Dermis blood vessel endothelial cell (primary cell): ENCODE data around the gene CNOT10. TPM values are rescaled to one million over a fixed set of nuclear protein-coding genes. Genes with fewer than 3 reads are reported as not detected.
"Not testable (repeated sequence)": the region's sequence is repeated elsewhere in the genome, so short reads cannot be mapped to it uniquely, and the experiment has no call there.

Experiments used
- DNase-seq: peaks from one replicate; pipeline ENCODE4 v3.0.0; 2010
- total RNA-seq: library from RNA; depleted of rRNA; stranded (reverse); fragments of >200 nt; gene quantifications from 2 replicates; pipeline ENCODE4 v1.2.3, GENCODE V29; 2014

Gene CNOT10
- total RNA-seq, 1 donor from 2014 or later = 24.0 TPM

DNA sequence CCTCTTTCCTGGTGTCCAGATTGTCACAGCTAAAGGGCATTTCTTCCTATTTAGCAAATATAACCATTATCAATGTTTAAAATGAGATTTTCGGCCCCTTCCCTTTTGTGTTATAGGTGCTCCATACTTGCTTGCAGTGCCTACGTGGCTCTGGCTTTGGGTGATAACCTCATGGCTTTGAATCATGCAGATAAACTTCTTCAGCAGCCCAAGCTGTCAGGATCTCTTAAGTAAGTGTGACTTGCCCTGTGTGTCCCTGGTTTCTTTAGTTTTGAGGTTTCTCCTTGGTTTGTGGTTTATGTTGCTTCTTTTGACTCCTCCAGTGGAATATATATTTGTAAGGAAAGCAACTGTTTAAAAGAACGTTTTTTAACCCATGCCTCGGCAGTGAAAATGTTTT, 74.4 kb downstream of the CNOT10 start:
- DNase-seq = no peak

DNA sequence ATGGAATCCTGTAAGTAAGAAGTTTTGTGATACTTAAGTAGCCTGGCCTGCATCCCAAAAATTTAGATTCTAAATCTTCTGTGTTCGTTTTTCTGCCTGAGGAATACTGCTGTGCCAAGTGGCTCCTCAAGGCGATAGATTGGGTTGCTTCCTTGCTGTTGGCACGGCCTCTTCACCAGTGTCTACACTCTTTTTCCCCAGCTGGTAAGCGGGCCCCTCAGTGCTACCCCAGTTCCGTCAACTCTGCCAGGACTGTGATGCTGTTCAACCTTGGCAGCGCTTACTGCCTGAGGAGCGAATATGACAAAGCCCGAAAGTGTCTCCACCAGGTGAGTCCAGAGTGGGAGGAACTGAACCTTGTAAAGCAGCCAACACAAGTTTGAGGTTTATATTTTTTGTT, 79.5 kb downstream of the CNOT10 start:
- DNase-seq = no peak

DNA sequence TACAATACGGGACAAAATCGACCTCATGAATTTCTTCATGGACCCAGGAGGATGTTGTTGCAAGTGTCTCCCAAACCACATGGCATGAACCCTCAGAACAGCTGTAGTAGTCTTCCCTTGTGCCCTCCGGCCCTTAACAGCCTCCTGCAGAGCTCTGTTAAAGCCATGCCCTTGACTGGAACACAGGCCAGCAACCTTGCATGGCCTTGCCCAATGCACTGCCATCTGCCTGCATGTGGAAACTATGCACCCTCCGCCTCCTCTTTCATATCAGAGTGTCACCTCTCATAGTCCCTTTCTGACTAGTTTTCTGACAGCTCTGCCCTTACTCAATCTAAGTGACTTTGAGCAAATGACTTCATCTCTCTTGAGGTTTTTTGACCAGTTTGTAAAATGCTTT, 93.4 kb downstream of the CNOT10 start:
- DNase-seq = no peak

DNA sequence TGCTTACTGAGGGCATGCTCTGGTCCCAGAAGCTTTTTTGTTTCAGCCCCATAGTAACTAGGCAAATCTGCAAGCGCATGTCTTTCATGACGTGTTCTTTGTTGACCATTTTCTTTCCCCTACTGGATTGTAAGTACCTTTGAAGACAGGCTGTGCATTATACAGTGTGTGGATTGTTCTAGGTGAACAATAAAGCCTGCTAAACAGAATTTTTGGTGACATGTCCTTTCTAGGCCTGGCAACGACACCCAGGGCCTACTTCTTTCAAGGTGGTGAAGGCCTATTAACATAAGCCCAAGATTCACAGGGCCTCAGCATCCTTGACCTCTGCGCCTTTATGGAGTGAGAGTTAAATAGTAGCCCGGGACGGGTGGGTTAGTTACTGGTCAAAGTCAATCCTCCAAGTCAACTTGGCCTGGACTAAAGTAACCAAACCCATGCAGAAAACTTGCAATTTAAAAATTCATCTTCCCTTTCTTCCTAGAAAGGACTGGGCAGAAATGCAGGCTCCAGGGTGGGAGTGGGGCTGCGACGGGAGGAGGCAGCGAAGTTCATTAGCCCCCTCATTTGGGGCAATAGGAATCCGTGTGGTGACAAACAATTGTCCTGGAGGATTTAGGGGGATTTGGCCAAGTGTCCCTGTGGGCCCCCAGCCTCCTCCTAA, 95.2 kb downstream of the CNOT10 start:
- no peak for DNase-seq

DNA sequence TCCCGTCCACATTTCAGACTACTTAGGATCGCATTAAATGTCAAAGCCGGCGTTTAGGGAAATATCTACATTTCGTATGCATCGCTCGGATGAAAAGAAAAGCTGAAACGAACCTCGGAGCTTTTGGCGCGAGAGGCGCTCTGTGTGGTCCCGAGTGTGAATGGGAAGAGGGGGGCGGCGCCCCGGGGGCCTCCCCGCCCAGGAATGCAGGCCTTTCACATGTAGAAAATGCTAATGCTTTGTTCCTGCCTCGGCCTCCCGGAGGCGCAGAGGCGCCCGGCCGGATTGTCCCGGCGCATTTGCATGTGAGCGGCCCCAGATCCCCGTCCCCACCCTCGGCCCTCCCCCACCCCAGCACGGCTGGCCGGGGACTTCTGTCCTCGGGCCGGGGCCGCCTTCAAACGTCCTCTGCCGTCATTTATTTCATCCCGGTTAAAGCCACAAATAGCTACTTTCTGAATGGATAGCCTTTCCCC, 95.8 kb downstream of the CNOT10 start:
- peak; percentile 64 for DNase-seq

DNA sequence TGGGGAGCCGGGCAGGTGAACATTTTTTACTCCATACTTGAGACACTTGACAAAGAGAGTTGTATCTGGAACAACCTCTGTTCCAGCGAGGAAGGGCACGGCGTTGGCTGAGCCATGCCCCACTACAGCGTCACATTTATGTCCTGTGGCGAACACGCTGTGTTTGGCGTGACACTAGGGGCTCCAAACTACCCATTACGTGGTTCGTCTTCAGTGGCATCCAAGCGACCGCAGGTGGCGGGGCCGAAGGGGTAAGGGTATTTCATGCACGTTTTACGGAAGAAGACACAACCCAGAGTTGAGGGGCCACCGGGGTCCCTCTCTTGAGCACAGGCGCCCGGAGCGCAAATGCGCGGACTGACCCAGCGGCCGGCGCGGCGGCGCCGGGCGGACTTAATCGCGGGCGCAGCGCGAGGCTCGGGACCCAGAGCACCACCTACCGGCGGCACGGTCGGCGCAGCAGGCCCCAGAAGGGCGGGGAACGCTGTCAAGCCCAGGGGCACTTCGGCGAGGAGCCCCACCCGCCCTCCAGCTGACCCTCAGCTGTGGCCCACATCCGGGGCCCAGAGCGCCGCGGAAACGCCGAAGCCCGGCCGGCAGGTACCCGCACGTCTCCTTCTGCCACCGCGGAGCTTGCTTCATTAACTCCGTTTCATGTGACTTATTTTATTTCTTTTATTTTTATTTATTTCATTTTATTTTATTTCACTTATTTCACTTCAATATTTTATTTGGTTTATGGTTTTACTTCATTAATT, 96.4 kb downstream of the CNOT10 start:
- DNase-seq = peak; percentile 88

DNA sequence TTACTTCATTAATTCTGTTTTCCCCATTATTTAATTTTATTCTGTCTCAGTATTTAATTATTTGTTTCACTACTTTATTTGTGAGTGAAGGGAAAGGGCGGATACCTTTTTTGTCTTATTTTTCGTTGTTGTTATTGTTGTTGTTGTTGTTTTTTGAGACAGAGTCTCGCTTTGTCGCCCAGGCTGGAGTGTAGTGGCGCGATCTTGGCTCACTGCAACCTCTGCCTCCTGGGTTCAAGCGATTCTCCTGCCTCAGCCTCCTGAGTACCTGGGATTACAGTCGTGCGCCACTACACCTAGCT, 96.9 kb downstream of the CNOT10 start:
- DNase-seq = not testable (repeated sequence)

DNA sequence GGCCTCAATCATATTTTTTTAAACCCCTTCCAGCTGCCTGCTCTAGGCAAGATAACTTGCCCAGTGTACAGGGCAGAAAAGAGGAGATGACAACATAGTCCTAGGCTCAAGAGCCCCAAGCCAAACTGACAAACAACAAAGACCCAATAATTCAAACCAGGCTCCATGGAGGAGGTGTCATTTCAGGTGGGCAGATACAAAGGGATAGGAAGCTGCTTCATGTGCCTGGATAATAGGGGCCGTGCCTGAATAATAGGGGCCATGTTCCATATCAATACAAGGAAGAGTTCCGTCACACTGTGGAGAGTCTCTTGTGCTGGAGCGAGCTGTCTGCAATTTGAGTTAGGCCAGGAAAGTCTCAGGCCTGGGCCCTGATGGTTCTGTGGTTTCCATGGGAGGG, 97.4 kb downstream of the CNOT10 start:
- no peak for DNase-seq

DNA sequence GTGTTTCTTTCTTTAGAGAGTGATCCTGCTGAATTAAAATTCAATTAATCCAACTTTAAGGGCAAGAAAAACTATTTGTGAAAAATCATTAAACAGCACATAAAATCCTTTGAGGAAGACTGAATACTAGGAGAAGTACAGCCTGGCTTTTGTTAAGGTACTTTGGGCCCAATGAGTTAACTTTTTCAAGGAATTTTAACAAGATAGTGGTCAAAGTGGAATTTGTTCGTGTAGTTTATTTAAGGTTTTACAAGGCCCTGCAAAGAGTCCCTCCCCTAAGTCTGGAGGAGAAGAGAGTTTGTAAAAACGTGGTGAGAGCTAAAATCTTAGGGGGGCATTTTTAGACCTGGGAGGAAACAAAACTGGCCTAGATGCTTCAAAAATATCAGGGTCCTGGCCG, 106.8 kb downstream of the CNOT10 start:
- no peak for DNase-seq

DNA sequence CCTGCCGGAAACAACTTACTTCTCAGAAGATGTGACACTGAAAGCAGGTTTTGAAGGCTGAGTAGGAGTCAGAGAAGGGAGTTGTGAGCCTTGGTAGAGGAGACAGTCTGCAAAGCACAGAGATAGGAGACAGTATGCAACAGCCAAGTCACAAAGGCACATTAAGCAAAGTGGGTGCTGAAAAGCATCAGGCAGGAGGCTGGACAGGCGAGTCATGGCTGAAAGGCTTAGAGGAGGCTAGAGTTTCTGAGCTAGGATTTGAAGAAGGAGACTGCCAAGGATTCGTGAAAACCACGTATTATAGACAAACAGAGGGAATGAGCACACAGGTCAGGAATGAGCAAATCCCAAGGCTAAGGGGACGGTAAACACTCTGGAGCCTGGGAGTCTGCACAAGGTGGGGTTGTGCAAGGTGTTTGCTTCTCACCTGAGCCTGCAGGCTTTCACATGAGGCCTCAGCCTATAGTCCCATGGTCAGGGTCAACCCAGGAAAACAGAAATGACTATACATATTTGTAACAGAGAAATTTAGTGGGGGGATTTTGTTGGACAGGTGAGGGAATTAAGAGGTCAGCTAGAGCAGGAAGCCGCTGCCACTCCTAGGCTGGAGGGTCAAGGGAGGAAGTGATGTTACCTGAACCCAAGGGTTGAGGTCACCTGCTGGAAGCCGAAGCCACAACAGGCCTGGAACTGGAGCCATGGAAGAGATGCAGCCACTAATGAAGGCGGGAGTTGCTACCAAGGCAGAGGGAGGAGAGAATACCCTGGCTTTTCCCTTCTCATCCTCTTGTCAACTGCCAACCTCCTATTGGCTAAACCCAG, 109.7 kb downstream of the CNOT10 start:
- DNase-seq = no peak

DNA sequence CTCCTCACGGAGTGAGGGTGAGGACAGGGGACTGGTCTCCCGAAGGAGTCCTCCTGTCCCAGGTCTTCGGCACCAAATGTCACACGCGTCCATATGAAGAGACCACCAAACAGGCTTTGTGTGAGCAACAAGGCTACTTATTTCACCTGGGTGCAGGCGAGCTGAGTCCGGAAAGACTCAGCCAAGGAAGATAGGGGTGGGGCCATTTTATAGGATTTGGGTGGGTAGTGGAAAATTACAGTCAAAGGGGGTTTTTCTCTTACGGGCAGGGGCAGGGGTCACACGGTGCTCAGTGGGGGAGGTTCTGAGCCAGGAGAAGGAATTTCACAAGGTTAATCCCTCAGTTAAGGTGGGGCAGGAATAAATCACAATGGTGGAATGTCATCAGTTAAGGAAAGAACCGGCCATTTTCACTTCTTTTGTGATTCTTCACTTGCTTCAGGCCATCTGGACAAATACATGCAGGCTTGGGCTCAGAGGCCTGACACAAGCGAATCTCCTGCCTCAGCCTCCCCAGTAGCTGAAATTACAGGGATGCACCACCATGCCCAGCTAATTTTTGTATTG, 111.5 kb downstream of the CNOT10 start:
- DNase-seq = not testable (repeated sequence)

DNA sequence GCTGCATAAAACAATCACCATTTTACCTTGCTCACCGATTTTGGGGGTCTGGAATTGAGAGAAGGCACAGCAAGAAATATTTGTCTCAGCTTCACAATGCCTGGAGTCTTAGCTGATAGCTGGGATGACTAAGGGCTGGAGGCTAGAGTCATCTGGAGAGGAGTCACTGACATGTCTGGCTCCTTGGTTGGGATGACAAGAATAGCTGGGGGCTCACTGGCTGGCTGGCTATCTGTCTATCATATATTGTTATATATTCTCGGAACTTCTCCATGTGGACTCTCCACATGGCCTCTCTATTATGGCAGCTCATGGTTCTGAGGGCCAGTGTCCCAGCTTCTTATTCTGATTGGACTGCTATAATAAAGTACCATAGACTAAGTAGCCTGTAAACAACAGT, 112.8 kb downstream of the CNOT10 start:
- DNase-seq = no peak

DNA sequence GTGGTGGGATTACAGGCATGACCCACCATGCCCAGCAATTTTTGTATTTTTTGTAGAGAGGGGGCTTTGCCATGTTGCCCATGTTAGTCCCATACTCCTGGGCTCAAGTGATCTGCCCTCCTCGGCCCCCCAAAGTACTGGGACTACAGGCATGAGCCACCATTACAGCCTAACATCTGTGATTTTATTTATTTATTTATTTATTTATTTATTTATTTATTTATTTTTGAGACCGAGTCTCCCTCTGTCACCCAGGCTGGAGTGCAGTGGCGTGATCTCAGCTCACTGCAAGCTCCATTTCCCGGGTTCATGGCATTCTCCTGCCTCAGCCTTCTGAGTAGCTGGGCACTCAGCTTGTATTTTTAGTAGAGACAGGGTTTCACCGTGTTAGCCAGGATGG, 116.5 kb downstream of the CNOT10 start:
- not testable (repeated sequence) for DNase-seq

DNA sequence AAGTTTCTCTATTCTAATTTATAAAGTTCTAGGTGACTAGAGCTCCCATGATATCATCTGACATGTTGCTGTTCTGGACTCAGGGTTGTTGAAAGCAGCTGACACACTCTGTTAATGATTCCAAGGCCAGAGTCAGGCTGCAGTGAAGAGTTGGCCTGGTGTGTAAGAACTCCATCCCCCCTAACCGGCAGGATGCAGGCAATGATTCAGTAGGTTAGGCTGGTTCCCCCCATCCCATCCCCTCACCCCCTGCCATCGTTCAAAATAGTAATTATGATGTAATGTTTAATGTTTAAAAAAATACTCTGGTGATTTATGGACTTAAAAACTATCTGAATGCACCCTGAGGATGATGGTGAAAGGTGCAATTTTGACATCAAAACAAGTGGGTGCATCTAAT, 128.2 kb downstream of the CNOT10 start:
- DNase-seq = no peak

DNA sequence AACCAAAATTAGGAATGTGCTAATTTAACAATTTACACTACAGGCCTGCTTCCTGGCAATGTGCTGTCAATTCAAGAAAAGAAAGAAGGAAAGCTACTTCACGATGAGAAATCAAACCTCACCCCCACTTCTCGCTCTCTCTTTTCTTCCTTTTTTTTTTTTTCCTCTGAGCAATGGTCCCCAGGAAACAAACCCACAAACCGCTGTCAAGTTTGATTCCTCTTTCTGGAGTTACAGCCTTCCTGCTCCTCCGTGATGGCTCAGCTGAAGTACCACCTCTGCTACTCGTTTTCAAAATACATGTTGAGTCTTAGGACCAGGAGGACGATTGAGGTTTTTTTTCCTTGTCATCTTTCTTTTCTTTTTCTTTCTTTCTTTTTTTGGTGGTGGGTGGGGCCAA, 129.4 kb downstream of the CNOT10 start:
- no peak for DNase-seq

DNA sequence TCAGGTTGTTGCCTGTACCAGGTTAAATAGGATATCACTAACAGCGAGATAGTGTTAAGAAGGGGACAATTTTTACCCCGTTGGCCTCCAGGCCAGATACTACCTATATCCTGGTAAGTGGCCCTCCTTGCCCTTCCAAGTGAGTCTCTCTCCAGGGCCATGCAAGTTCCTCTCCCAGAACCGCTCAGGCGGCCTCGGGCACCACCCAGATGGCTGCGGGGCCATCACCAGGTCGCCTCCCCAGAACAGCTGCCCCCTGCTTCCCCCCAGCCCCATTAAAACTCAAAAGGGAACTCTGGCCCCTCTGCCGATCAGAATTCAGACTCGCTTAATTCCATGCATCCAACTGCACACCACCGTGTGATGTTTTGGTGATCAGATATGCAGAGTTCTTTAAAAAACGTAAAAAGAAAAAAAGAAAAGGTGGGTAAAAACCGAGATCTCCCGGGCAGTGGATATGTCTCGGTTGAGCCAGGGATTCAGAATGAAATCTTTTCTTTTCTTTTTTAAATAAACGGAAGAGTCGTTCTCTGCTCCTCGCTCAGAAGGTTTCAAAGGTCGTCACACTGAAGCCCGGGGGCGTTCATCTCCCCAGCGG, 131.0 kb downstream of the CNOT10 start:
- DNase-seq = no peak

DNA sequence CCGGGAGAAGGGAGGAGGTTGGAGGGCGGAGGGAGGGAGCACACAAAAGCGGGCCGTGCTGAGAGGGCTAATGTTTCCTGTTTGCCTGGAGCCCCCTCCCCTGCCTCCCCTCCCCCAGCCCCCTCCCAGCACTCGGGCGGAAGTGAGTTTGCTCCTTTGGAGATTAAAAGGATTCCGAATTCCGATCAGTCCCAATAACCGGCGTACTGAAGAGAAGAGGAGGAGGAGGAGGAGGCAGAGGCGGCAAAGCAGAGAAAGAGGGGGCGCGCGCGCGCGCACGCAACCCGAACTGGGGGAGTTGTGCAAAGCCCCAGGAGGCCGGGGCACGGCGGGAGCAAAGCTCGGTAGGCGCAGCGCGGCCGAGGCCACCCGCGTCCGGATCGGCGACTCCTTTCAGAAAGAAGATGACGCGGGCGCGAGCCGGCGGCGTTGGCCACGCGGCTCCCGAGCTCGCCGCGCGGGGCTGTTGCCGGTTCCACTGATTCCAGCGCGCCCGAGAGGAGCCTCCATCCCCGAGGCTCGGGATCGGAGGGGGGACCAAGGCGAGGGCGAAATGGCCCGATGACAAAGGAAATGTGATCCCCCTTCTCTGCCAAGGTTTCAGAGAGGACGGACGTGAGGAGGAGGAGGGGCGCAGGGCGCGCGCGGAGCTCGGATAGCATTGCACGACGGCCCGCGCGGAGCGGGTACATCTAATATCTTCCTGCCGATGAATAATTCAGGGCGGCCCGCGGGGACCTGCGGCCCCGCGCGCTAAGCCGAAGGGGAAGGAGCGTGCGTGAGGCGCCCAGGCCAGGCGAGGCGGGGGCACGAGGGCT, 131.7 kb downstream of the CNOT10 start:
- peak; percentile 26 for DNase-seq

DNA sequence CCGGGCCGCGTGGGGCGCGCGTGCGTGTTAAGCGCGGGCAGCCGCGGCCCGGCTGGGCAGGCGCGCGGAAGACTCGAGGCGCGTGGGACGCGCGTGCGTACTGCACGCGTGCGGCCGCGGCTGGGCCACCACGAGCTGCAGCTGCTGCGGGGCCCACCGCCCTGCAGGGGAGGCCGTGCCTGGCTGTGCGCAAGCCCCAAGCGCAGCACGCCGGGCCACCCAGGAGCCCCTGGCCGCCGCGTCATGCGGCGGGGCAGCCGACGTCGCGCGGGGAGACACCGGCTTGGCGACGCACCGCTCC, 132.2 kb downstream of the CNOT10 start:
- DNase-seq = no peak

DNA sequence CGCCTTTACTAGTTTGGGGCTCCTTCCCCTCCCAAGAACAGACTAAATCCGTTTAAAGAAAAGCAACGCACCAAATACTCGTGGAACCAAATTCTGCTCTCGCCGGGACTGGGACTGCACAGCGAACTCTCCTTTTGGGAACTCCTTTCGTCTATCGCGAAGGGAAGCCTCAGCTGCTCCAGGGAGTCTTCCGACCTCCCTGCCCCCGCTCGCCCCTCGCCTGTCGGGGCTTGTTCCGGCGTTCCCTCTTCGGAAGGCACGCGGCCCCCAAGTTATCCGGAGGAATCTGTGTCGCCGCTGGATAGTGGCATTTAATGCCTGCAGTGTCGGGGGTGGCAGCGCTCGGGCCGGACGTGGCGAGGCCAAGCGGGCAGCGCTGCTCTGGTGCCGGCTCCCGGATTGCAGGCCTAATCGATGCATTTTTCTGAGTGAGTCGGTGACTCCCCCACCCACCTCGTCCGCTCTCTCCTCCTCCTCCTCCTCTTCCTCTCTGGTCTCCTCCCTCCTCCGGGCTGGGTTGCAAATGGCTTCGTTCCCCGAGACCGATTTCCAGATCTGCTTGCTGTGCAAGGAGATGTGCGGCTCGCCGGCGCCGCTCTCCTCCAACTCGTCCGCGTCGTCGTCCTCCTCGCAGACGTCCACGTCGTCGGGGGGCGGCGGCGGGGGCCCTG, 132.7 kb downstream of the CNOT10 start, which contains the start of gene TRIM71:
Gene TRIM71, plus strand, starts transcription at position 440 of the 671 bp plus-strand sequence. Its CDS starts 84 bp downstream, at position 524.
- DNase-seq = peak; percentile 10

DNA sequence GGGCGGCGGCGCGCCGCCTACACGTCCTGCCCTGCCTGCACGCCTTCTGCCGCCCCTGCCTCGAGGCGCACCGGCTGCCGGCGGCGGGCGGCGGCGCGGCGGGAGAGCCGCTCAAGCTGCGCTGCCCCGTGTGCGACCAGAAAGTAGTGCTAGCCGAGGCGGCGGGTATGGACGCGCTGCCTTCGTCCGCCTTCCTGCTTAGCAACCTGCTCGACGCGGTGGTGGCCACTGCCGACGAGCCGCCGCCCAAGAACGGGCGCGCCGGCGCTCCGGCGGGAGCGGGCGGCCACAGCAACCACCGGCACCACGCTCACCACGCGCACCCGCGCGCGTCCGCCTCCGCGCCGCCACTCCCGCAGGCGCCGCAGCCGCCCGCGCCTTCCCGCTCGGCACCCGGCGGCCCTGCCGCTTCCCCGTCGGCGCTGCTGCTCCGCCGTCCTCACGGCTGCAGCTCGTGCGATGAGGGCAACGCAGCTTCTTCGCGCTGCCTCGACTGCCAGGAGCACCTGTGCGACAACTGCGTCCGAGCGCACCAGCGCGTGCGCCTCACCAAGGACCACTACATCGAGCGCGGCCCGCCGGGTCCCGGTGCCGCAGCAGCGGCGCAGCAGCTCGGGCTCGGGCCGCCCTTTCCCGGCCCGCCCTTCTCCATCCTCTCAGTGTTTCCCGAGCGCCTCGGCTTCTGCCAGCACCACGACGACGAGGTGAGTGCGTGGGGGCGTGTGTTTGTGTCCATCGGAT, 133.4 kb downstream of the CNOT10 start:
- peak; percentile 9 for DNase-seq
